DMS114 treated with DMSO at 0.1 percent for 48 hours (cell line): ENCODE data around the gene HORMAD2.

Source experiments
- DNase-seq: peaks from one replicate; lab custom pipeline; 2025; ENCODE audit not compliant: unreplicated experiment; lab: John Stamatoyannopoulos, UW

Gene HORMAD2

GRCh38 chr22:30224161-30224857 lies 144.0 kb downstream of the HORMAD2 start:
- no peak for DNase-seq

GRCh38 chr22:30225220-30225927 lies 145.1 kb downstream of the HORMAD2 start:
- no peak for DNase-seq

GRCh38 chr22:30226192-30226832 lies 146.0 kb downstream of the HORMAD2 start:
- DNase-seq: no peak
